T-cell (primary cell): ENCODE data around the gene PPT1. TPM values are rescaled to one million over a fixed set of nuclear protein-coding genes. Genes with fewer than 3 reads are reported as not detected.

ENCODE experiments used
- ATAC-seq, 4 experiments: fragments of 200-7000 bp in 3 of 4; fragments of 150-1000 bp in 1 of 4; cut with Tn5 transposase; replicated peaks in 1 of 4; 1 replicate in 3 of 4; 2 replicates in 1 of 4; pipeline ENCODE4 v1.10.0; 2021; ENCODE audit warnings: moderate library complexity in 3 of 4, mild to moderate bottlenecking in 2 of 4, moderate number of reproducible peaks in 1 of 4
- CTCF ChIA-PET, 2 donors: fragments of 300-600 bp; sonication (Branson Sonifier 250); formaldehyde crosslinking; loops; one replicate each; lab custom pipeline; 2022; ENCODE audit warnings: antibody characterized with exemption in 2 of 2; lab: Charles Lee
- POLR2A ChIA-PET, 2 donors: fragments of 300-600 bp; sonication (Branson Sonifier 250); formaldehyde crosslinking; loops; one replicate each; lab custom pipeline; 2022; ENCODE audit warnings: antibody characterized with exemption in 2 of 2; lab: Charles Lee
- DNase-seq, 35 experiments: peaks; one replicate each; pipeline versions ENCODE4 v3.0.0 to v3.0.0-alpha.2; 2013 to 2023
- H3K27ac ChIP-seq: one replicate; pipeline ENCODE4 v1.5.1; 2013; ENCODE audit warnings: low read length
- H3K27me3 ChIP-seq, 2 experiments: replicated peaks in 1 of 2; 1 replicate in 1 of 2; 2 replicates in 1 of 2; pipeline versions ENCODE4 v1.6.1 to v1.7.0; 2013; ENCODE audit warnings: low read length in 1 of 2, mixed read lengths in 1 of 2; ENCODE audit not compliant: control insufficient read depth in 2 of 2, insufficient read depth in 2 of 2; ENCODE audit errors: extremely low read depth in 1 of 2
- H3K36me3 ChIP-seq, 2 donors: 1 replicate in 1 of 2; 2 replicates in 1 of 2; pipeline versions ENCODE4 v1.6.1 to v1.7.0; 2013; ENCODE audit warnings: low read length in 1 of 2; ENCODE audit not compliant: control insufficient read depth in 2 of 2, insufficient read depth in 1 of 2; ENCODE audit errors: extremely low read depth in 1 of 2
- H3K4me1 ChIP-seq, 2 experiments: 1 replicate in 1 of 2; 2 replicates in 1 of 2; pipeline versions ENCODE4 v1.6.1 to v1.7.0; 2013; ENCODE audit warnings: low read length in 2 of 2, mixed read lengths in 1 of 2; ENCODE audit not compliant: insufficient read depth in 2 of 2, control insufficient read depth in 1 of 2; ENCODE audit errors: extremely low read depth in 1 of 2
- H3K4me3 ChIP-seq, 2 donors: 1 replicate in 1 of 2; 2 replicates in 1 of 2; pipeline versions ENCODE4 v1.5.1 to v1.7.0; 2013; ENCODE audit warnings: mild to moderate bottlenecking in 2 of 2, low read length in 1 of 2, moderate library complexity in 1 of 2; ENCODE audit not compliant: control insufficient read depth in 1 of 2; ENCODE audit errors: extremely low read depth in 1 of 2
- H3K9me3 ChIP-seq: 2 replicates; pipeline ENCODE4 v1.7.0; 2013
- H3K27ac Mint-ChIP-seq, 2 donors: one replicate each; pipeline ENCODE4 v1.8.0; 2020 to 2021; ENCODE audit warnings: mild to moderate bottlenecking in 2 of 2, mixed read lengths in 2 of 2
- H3K27me3 Mint-ChIP-seq, 2 donors: one replicate each; pipeline ENCODE4 v1.8.0; 2021 to 2022; ENCODE audit warnings: mixed read lengths in 2 of 2
- H3K36me3 Mint-ChIP-seq: one replicate; pipeline ENCODE4 v1.8.0; 2021; ENCODE audit warnings: mixed read lengths
- H3K4me1 Mint-ChIP-seq, 3 donors: one replicate each; pipeline ENCODE4 v1.8.0; 2020 to 2022; ENCODE audit warnings: mixed read lengths in 3 of 3, mild to moderate bottlenecking in 1 of 3
- H3K4me3 Mint-ChIP-seq, 3 donors: one replicate each; pipeline ENCODE4 v1.8.0; 2020 to 2022; ENCODE audit warnings: mild to moderate bottlenecking in 3 of 3, mixed read lengths in 3 of 3, moderate library complexity in 3 of 3
- H3K9me3 Mint-ChIP-seq, 3 donors: one replicate each; pipeline ENCODE4 v1.8.0; 2020 to 2022; ENCODE audit warnings: mixed read lengths in 3 of 3
- WGBS: methylation state at CpG from one replicate; pipeline ENCODE4 v1.1.5; 2013; ENCODE audit warnings: missing lambda C conversion rate; ENCODE audit not compliant: insufficient coverage; 5-methylcytosine and 5-hydroxymethylcytosine counted together
- total RNA-seq, 35 experiments: library from RNA in 6 of 35; stranded (reverse) in 6 of 35; fragments of 120-200 nt in 1 of 35; gene quantifications; one replicate each; pipeline versions ENCODE4 v1.2.1 to v1.2.4 and lab custom pipeline; 2013 to 2026

PPT1 gene
- 10 to 100 TPM; 44.4 to 72.6 (median 53.1) TPM for total RNA-seq
- 68.9 TPM for total RNA-seq (2013)
- total RNA-seq (lab: John Stamatoyannopoulos, UW) = 59.3 to 196 (median 81.3) reads per million in 29 experiments

DNA sequence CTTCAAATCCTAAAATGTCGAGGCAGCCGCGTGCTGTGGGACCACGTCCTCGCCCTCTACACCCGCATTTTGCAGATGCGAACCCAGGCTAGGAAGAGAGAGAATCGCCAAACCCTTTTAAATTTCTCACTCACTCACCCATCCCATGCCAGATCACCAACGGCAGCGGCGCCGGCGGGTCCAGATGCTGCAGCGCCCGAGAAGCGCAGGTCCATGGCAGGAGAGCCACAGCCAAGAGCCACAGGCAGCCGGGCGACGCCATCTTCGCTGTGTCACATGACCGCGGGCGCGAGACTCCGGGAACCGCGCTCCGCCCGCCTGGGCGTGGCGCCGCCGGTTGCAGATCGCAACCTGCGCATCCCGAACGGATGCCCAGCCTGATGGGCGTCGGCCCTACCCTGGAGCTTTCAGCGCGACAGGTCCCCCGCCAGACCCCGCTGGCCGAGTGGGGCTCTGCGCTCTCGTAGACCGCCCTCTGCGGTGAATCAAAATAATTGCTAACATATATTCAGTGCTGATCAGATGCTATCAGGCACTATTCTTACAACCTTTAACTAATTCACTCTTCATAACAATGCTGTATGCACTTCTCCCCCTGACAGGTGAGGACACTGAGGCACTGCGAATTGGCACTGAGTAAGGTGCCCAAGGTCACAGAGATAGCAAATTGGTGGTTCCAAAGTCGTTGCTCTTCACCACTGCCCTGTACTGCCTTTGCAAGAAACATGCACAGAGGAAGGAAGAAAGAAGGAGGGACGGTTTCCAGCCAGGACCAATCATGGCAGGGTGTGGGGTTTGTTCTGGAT lies at the start of gene PPT1:
Gene PPT1, minus strand, starts transcription at position 276 of the 806 bp plus-strand sequence. Its CDS starts 14 bp downstream, at position 262.
- H3K4me1 Mint-ChIP-seq = peaks cover 37 to 40% (median 40%) of the 10 kb centered on the region in 3 donors
- Histone ChIP-seq H3K4me1 (peaks cover 4 to 14% of the 10 kb centered on the region in 2 experiments), H3K27me3 (peaks cover 0 to 6% of the 10 kb centered on the region in 2 experiments), H3K36me3 (peaks cover 0 to 2% of the 10 kb centered on the region in 2 donors), H3K4me3 (peak within 1 kb of the TSS; percentile 51 to 64), H3K9me3 (no peaks in the 10 kb centered on the region), H3K27ac (peak within 1 kb of the TSS; percentile 41)
- peaks cover 0 to 3% of the 10 kb centered on the region in 2 donors for H3K27me3 Mint-ChIP-seq
- ChIA-PET CTCF (no interaction called here), POLR2A (no interaction called here)
- under 1% methylated on average over 43 of the region's 51 CpGs for WGBS
- peaks cover 0 to under 1% (median 0%) of the 10 kb centered on the region in 3 donors for H3K9me3 Mint-ChIP-seq
- ATAC-seq (peak; percentile 93 to 95 (median 95)), DNase-seq (peak; percentile 48 to 86 (median 68))
- peak within 1 kb of the TSS; percentile 94 for H3K27ac Mint-ChIP-seq
- peaks cover 10% of the 10 kb centered on the region for H3K36me3 Mint-ChIP-seq
- peak within 1 kb of the TSS; percentile 95 to 99 (median 96) for H3K4me3 Mint-ChIP-seq

- H3K27me3 ChIP-seq = peaks cover 3% of the 10 kb centered on the region in 2 experiments
- no peaks in the 10 kb centered on the region for H3K36me3 ChIP-seq
- Mint-ChIP-seq H3K9me3 (no peaks in the 10 kb centered on the region), H3K27me3 (peaks cover 25 to 33% of the 10 kb centered on the region in 2 donors), H3K36me3 (no peaks in the 10 kb centered on the region), H3K27ac (no peak overlapping the region), H3K4me3 (no peak overlapping the region), H3K4me1 (peaks cover 6 to 8% (median 7%) of the 10 kb centered on the region in 3 donors)
- ChIA-PET POLR2A (interaction anchor here in 1 of 2 donors (0.5 kb wide), 1 partner anchor 51 kb away, joined by 9 read pairs; no protein-coding TSS in a partner anchor), CTCF (interaction anchor here (0.5 to 2.1 kb wide), 31 partner anchors 9 to 707 kb away, joined by 3 to 30 read pairs (median 4); partner anchors contain the start of genes RLF (in 2 of the 2) and SMAP2 (in 1 of the 2))
- no peak overlapping the region for H3K4me3 ChIP-seq
- no peaks in the 10 kb centered on the region for H3K9me3 ChIP-seq
- 11% methylated on average over 2 of the region's 7 CpGs for WGBS
- ATAC-seq (peak; percentile 69 to 90 (median 78)), DNase-seq (peak in 34 of 35 experiments; percentile 5 to 83 (median 34))
- H3K27ac ChIP-seq = no peak overlapping the region
- H3K4me1 ChIP-seq = peaks cover 0 to 4% of the 10 kb centered on the region in 2 experiments
Measured at GRCh38 chr1:40143891-40144575, 47.0 kb upstream of the PPT1 start.

DNA sequence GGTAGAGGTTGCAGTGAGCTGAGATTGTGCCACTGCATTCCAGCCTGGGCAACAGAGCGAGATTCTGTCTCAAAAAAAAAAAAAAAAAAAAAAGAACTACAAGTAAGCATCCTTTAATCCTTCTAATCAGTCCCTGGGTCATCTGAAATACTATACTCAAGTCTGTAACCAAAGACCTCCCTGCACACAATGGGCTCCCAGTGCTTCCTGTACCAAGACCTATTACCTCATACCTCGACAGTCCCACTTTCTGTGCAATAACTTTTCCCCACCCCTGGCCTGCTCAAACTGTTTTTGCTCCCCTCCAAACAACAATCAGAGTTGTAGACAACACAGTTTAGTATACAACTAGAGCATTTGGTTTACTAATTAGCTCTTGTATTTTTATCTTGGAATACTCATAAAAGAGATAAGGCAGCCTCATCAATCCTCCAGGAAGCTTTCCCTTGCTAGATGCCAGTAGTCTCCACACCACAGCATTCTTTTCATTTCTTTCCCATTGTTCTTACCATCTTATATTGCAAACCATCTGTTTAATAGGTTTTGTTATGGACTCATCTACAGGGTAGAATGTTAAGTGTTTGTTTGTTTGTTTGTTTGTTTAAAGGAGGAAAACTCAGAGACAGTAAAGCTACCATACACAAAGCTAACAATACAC lies 45.0 kb upstream of the PPT1 start:
- Histone ChIP-seq H3K36me3 (no peaks in the 10 kb centered on the region), H3K9me3 (no peaks in the 10 kb centered on the region), H3K27ac (no peak overlapping the region), H3K4me3 (no peak overlapping the region), H3K4me1 (peaks cover 0 to 4% of the 10 kb centered on the region in 2 experiments), H3K27me3 (peaks cover 3 to 7% of the 10 kb centered on the region in 2 experiments)
- Mint-ChIP-seq H3K27me3 (peaks cover 16 to 17% of the 10 kb centered on the region in 2 donors), H3K4me1 (peaks cover 6 to 8% (median 7%) of the 10 kb centered on the region in 3 donors), H3K9me3 (no peaks in the 10 kb centered on the region), H3K4me3 (no peak overlapping the region), H3K27ac (no peak overlapping the region), H3K36me3 (no peaks in the 10 kb centered on the region)
- CTCF ChIA-PET = interaction anchor here (0.6 to 1.3 kb wide), 6 partner anchors 11 to 298 kb away, joined by 3 to 12 read pairs (median 4); no protein-coding TSS in a partner anchor
- whole genome bisulfite sequencing = no CpG with 5 or more reads among the region's 2 CpGs
- POLR2A ChIA-PET = no interaction called here
- DNase-seq (no peak), ATAC-seq (no peak)

DNA sequence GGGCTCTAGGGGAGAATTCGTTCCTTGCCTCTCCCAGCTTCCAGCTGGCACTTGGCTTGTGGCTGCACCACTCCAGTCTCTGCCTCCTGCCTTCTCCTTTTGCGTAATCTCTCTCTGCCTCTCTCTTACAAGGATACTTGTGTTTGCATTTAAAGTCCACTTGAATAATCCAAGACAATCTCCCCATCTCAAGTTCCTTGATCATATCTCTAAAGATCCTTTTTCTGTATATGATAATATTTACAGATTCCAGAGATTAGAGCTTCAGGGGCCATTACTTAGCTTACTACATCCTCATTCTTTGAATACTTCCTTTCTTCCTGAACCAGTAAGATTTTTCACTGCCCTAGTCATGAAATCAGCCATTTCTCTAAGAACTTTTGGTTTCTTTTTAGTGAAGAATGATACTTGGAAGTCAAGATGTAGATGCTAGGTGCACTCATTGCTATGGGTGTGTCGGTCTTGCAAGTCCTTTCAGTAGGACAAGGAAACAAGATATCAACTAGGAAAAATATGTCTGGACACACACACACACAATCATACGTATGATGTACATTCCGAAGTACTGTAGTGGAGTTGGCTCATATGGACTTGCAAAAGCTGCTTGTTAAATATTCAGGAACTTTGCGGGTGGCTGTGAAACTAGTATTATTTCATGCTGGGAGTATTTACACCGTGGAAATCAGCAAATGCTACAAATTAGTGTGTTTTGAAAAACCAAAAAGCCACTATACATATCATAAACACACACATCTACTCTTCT lies 43.3 kb upstream of the PPT1 start:
- ChIA-PET POLR2A (interaction anchor here in 1 of 2 donors (0.6 kb wide), 1 partner anchor 151 kb away, joined by 8 read pairs; no protein-coding TSS in a partner anchor), CTCF (no interaction called here)
- Mint-ChIP-seq H3K27me3 (peaks cover 14 to 16% of the 10 kb centered on the region in 2 donors), H3K9me3 (no peaks in the 10 kb centered on the region), H3K36me3 (no peaks in the 10 kb centered on the region), H3K4me3 (no peak overlapping the region), H3K4me1 (peaks cover 6 to 8% (median 7%) of the 10 kb centered on the region in 3 donors), H3K27ac (no peak overlapping the region)
- no peaks in the 10 kb centered on the region for H3K36me3 ChIP-seq
- H3K4me1 ChIP-seq = peaks cover 0 to 4% of the 10 kb centered on the region in 2 experiments
- ATAC-seq (no peak), DNase-seq (no peak)
- 83% methylated on average over 1 of the region's 7 CpGs for WGBS
- no peak overlapping the region for H3K27ac ChIP-seq
- no peak overlapping the region for H3K4me3 ChIP-seq
- no peaks in the 10 kb centered on the region for H3K9me3 ChIP-seq
- peaks cover 3 to 7% of the 10 kb centered on the region in 2 experiments for H3K27me3 ChIP-seq

GRCh38 chr1:40133839-40134238 lies 36.8 kb upstream of the PPT1 start:
- Mint-ChIP-seq H3K4me1 (no peaks in the 10 kb centered on the region), H3K27me3 (peaks cover 12 to 15% of the 10 kb centered on the region in 2 donors), H3K27ac (no peak overlapping the region), H3K9me3 (no peaks in the 10 kb centered on the region), H3K4me3 (no peak overlapping the region), H3K36me3 (no peaks in the 10 kb centered on the region)
- H3K4me3 ChIP-seq = no peak overlapping the region
- H3K36me3 ChIP-seq = no peaks in the 10 kb centered on the region
- ATAC-seq (no peak), DNase-seq (no peak)
- POLR2A ChIA-PET = no interaction called here
- WGBS = no CpG with 5 or more reads among the region's 2 CpGs
- H3K9me3 ChIP-seq = no peaks in the 10 kb centered on the region
- CTCF ChIA-PET = no interaction called here
- H3K27ac ChIP-seq = no peak overlapping the region
- H3K4me1 ChIP-seq = no peaks in the 10 kb centered on the region
- peaks cover 0 to 25% of the 10 kb centered on the region in 2 experiments for H3K27me3 ChIP-seq
